Activated naive CD4-positive, alpha-beta T cell treated with anti-CD3 and anti-CD28 coated beads, Interleukin-2, amount 50 U/mL, for 16 hours (primary cell): Measurements from ENCODE around the gene MYORG.

Source experiments
- DNase-seq: peaks from one replicate; pipeline ENCODE4 v3.0.0-alpha.2; 2020

MYORG gene

GRCh38 chr9:34376596-34377403 is at the start of gene MYORG:
TSS of gene MYORG (minus strand) at chr9:34376898. CDS start at chr9:34372943, 3,955 bp downstream.
- DNase-seq = peak; percentile 95

DNA sequence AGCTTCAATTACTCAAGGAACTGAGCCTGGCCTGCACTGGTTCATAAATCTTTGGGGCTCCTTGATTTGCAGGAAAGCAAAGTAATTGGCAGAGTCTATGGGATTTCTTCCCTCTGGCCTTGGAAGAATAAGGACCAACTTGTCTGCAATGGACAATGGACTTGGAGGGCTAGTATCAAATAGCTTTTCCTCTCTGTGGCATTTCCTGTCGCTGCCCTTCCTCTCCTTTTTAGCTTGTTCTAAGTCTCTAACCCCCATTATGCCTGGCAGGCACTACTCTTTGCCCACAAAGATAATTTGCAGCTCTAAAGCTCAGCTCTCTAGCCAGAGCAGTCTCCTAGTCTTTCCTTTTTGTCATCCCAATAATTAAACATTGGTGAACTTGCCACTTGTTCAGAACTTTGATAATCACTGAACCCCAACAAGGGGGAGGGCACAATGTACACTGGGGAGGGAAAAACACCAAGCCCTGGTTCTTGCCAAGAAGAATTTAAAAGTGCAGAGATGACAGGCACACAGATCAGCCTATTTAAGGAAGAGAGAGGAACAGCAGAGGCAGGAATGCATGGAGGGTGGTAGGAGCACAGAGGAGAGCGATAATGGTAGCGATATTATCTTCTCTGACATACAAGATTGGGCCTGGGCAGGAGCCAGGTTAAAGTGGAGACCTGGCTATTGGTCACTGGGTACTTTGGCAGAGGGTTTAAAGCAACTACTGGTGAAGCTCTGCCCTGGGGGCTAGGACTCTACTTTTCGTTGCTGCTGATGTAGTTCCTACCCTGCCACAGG is 43.2 kb upstream of the MYORG start:
- DNase-seq = no peak

DNA sequence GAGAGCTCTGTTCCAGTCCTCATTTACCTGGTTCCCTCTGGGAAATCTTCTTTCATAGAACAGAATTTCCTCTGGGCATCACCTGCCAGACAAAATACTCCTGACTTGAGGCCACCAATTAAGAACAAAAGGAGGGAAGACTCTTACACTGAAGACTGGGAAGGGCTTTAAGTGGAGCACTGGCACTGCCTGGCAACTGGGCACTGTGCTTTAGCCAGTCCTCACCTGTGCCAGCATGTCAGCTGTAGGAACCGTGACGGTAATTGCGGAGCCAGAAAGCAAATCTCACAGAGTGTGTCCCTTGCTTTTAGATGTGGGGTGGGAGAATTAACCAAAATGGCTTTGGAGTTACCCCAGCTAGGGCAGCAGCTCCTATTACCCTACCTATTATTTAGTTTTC is 41.0 kb upstream of the MYORG start:
- DNase-seq = no peak

DNA sequence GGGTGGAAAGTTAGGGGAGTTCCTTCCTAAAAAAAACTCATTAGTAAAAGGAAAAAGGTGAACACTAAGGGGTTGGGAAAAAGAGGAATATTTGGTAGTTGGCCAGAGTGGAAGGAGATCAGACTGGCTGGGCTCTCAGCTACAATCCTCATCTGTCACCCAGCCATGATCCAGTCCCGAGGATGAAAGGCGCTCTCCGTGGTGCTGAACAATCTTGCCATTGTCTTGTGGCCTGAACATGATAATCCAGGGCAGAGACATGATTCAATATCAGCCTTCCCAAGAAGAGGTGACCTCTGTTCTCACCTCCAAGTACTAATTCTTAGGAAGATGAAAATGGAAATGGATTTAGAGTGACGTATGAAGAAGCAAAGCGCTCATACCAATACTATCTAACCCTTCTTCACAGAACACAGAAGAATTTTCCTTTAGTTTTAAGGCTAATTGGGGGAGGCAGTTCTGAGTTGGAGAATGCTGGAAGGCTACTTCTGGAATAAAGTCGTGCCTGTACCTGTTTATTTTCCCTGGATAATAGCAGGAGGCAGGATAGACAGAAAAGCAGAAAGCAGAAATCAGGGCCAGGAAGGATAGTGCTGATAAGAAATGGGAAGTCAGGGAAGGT is 36.6 kb upstream of the MYORG start:
- DNase-seq = peak; percentile 25

- DNase-seq = no peak
Observed at GRCh38 chr9:34412336-34412735, 35.6 kb upstream of the MYORG start.

GRCh38 chr9:34409154-34409553 is 32.5 kb upstream of the MYORG start:
- no peak for DNase-seq

DNA sequence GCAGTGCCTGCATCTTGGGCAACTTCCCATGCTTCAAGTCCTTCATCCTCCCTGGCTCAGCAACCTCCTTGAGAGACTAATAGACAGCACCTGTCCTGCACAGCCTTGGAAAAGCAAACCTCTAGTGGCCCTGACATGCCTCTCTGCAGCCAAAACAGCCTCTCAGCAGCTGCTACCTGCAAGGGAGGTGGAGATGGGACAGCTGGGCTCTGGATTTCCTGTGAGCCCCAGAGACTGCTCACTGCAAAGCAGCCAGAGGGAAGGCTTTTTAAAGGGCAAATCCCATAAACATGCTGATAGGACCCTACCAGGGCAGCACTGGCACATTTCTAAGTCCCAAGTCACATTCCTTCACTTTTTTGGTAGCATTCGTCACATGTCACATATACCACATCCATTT is 31.5 kb upstream of the MYORG start:
- no peak for DNase-seq

- no peak for DNase-seq
Observed at GRCh38 chr9:34406219-34406618, 29.5 kb upstream of the MYORG start.

GRCh38 chr9:34405719-34406118 is 29.0 kb upstream of the MYORG start:
- no peak for DNase-seq

DNA sequence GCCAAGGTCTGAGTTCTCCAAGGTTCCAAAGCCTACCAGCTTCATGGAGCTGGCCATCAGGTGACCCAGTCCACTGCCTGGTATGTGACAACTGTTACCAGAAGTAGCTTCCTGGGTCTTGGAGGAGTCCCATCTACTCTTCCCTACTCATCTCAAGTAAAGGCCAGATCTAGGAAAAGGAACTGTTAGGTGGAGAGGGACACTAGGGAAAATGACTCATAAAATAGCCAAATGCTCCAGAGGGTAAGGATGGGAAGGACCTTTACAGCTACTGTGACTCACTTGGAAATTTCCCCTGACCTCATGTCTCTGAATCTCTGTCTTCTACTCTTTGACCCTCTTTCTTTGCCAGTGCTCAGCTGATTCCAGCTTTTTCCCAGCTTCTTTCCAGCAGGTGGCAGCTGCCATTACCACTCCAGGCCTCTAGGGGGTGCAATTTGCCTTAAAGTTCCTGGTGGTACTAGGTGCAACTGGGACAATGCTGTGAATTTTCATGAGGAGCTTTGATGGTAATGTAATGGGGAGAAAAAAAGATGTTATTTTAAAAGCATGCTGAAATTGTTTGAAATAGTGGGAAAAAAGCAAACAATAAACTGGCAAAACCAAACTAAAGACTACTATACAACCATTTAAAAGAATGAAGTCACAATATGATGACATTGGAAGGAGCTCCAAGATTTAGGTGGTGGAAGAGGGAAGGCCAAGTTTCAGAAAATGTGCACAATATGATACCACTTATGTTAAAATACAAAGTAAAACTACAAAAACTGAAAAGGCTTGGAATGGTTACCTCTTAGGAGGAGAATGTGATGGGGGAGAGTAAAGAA is 27.1 kb upstream of the MYORG start:
- DNase-seq = peak; percentile 48

DNA sequence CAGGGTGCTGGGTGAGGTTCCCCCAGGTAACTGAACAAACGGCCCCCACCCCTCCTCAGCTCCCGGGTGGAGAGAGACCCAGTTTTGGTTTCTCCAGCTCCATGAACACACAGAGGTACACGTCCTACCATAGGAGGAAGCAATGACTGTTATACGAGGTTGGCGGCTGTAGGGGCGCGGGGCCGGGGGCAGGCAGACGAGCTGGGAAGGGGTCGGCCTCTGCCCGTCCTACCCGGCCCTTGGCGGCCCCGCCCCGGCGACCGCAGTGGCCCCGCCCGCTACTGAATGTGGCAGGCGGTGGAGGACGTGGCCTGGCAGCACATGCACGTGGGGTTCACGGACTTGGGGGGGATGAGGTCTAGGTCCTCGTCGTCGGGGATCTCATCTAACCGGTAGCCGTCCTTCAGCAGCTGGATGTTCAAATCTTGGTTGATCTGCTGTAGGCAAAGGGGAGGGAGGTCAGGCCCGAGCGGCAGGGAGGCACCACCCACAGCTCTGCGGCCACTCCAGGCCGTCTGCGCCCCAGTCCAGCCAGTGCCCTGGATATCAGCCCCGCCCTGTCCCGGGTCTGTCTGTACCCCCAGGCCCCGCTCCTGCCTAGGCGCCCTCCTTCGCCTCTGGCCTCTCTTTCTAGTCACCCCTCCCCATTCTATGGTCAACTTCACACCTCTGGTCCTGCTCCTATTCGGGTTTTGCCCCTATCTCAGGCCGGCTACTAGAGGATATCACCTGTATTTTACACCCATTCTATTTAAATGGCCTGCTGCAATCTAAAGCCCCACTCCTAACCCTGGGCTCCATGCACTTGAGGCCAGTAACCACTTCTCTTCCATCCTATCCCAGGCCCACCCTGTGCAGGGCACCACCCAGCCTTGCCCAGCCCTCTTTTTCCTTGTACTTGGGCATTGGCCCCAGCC is 24.2 kb upstream of the MYORG start:
- DNase-seq = no peak

DNA sequence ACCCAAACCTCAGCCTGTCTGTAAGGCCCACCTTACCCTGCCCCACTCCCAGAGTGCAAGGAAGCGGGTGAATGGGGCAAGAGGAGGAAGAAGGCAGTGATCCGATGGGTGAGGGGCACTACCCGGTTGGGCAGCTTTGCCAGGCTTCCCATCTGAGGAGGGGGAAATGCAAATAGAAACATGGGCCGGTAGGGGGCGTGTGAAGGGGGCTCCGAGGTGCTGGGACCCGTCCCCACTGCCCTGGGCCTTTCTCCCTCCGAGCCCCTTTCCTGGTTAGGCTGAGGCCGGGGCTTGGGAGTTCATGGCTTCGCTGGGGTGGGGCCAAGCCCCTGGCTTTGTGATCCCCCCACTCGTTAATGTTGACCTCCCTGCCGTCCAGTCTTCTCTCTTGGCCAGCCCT is 23.6 kb upstream of the MYORG start:
- no peak for DNase-seq

DNA sequence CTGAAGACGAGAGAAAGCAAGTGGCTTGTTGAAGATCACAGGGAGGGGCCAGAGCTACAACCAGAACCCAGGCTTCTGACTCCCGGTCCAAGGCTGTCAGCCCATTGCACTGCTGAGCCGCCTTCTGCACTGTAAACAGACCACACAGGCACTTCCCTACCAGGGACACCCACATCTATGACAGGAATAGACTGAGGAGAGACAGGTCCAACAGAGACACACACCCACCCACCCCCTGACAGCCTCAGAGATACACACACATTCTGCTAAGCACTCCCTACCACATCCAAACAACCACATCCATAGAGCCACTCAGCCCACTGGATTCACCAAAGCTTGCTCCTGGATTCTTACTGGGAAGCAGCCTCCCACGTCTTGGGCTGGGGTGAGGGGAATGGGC is 23.0 kb upstream of the MYORG start:
- no peak for DNase-seq

DNA sequence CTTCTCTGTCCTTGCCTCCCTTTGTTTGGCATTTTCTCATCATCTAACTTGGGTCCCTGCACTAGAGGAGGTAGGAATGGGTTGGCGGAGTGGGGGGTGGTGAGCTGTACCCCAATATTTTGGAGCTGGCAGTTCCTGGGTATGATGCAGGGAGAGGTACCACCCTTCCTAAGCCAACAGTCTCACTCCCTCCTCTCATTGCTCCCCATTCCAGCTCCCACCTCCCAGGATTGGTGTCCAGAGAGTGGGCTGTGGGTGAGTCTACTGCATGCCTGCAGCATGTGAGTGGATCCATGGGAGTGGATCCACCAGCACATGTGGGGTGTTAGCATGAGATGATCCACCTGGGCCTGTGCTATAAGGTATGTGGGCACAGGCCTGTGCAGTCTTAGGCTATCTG is 22.2 kb upstream of the MYORG start:
- DNase-seq = no peak

DNA sequence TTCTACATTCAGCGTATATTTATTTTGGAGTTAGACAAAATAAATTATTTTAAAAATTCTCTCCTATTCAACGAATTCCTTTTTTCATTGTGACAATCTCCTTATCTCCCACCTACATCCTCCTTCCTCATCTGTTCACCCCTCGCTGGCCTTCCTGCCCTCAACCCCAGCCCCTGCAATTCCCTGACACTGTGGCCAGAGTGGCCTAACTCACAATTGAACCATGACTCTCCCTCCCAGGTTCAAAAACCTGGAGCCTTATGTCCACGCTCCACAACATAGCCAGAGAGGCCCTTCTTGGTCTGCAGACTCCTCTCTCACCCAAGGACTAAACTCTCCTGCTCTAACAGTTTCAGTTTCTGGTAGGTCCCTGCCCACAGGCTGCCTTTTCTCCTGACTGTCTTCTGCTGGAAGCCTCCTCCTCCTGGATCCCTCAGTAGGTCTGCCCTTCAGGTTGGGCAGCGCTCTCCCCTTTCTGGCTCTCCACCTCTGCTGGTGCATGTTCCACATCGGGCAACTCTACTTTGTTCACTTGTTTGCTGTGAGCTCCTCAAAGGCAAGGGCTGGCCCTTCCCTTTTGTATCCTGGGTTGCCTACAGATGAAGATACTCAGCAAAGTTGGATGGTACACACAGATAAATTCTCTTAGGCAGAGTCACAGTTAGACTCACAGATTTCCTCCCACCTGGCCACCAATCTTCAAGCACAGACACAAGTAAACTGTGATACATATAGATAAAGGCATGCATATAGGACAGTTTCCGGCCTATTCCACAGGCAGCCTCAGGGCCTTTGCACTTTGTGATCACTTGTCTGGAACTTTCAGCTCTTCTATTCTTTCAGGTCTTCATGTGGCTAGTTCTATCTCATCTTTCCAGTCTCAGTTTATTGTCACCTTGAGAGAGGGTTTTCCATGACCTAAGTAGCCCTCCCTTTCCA is 19.8 kb upstream of the MYORG start:
- DNase-seq = no peak

DNA sequence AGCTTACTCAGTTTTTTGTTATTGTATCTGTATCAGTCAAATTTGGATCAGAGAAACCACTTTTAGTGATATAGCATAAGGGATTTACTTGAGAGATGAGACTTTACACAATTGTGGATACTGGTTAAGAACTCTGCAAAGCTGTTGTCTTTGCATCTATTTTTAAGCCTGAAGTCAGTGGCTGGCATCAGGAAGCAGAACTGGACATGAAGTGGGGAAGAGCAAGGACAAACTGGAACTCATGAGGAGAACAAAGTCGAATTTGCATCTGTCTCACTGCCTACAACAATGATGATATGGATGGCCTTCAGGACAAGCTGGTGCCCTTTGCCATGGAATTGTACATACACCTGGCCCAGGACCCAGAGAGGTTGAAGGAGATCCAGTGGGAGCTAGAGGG is 15.8 kb upstream of the MYORG start:
- DNase-seq = no peak

- no peak for DNase-seq
Observed at GRCh38 chr9:34387239-34387638, 10.5 kb upstream of the MYORG start.

DNA sequence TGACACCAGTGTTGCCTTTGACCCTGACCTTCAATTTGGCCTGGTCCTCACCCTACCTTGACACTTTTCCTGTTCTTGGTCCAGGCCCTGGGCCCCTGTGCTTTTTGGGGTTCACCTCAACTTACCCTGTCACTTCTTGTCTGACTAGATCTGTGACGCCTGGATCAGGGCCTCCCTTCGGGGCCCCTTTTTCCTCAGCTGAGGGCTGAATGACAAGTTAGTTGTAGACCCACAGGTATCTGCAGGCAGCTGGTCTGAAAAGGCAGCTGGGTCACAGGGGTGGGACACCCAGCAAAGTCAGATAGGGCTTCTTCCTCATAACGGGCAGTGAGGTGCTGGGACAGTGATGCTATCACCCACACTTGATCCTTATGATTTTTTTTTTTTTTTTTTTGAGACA is 10.0 kb upstream of the MYORG start:
- DNase-seq = no peak

DNA sequence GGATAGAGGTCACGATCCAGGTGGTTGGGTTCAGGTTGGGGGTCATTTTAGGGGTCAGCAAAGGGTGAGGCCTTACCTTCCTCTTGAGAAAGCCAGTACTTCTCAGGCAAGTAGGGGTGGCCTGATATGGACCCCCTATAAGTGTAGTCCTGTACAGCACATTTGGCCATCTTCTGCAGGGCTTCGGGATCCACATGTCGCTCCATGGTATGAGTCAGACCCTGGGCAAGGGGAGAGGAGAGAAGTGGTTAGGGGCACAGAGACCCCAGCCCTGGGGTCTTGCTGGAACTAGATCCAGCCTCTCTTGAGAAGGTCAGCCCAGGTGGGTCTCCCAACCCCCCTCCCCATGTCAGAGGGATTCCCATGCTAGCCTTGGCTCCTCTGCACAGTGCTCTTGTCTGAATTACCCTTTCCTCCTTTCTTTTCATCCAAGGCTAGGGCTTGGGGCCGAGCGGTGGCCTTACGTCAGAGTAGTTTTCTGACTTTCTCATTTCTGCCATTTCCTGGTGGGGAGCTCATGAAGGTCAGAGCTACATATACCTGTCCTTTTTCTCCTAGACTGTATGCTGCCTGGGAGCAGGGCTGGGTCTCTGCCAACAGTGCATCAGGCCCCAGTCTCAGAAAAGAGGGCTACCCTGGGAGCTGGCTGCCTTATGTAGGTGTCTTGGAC is 9.0 kb upstream of the MYORG start:
- no peak for DNase-seq
